HepG2 (cell line): Measurements from ENCODE around the gene DIP2C. TPM values are rescaled to one million over a fixed set of nuclear protein-coding genes. Genes with fewer than 3 reads are reported as not detected.
A peak's percentile ranks its signal among the peaks of the same experiment; 100 is the strongest.

ENCODE experiments used
- ATAC-seq: fragments of 200-7000 bp; cut with Tn5 transposase; 3 replicates; pipeline ENCODE4 v1.9.1; 2020; ENCODE audit warnings: mild to moderate bottlenecking, moderate library complexity
- BruUV-seq: library from RNA; stranded (reverse); fragments of 400-500 nt; replicated peaks from 2 replicates; lab custom pipeline; 2021; lab: Mats Ljungman, UMichigan
- CTCF ChIA-PET: fragments of 300-600 bp; formaldehyde crosslinking; extraction: SDS; loops from one replicate; lab custom pipeline; 2021; ENCODE audit warnings: low total read pairs, inconsistent platforms, low intra/inter-chr PET ratio; lab: Yijun Ruan, JAX
- POLR2A ChIA-PET: fragments of 350-600 bp; sonication (Branson Sonifier 250); formaldehyde crosslinking; loops from one replicate; lab custom pipeline; 2020; ENCODE audit warnings: antibody characterized with exemption, inconsistent platforms; lab: Yijun Ruan, JAX
- DNase-seq: peaks from one replicate; pipeline ENCODE4 v3.0.0-alpha.2; 2015; ENCODE audit warnings: low spot score
- FAIRE-seq: peaks from 3 replicates; lab custom pipeline; 2011; peaks lifted over from hg19 to GRCh38; lab: Jason Lieb, UNC
- H2AFZ ChIP-seq: one replicate; pipeline ENCODE4 v1.6.1; 2011; ENCODE audit warnings: low read length, inconsistent platforms
- H3K27ac ChIP-seq: fragments of 300-600 bp; 3 replicates; pipeline ENCODE4 v1.8.0; 2011; ENCODE audit warnings: mixed run types, mild to moderate bottlenecking, mixed read lengths, low read length, inconsistent platforms; ENCODE audit not compliant: insufficient read depth; ENCODE audit errors: extremely low read length
- H3K27me3 ChIP-seq, 2 experiments: fragments of 200-600 bp in 1 of 2; 2 replicates in 1 of 2; 3 replicates in 1 of 2; pipeline versions ENCODE4 v1.6.0 to v1.8.0; 2011; ENCODE audit warnings: low read length in 2 of 2, mild to moderate bottlenecking in 2 of 2, moderate library complexity in 2 of 2, inconsistent platforms in 1 of 2; ENCODE audit not compliant: insufficient read depth in 2 of 2, control insufficient read depth in 1 of 2
- H3K36me3 ChIP-seq, 2 experiments: fragments of 200-600 bp in 1 of 2; replicated peaks in 1 of 2; 2 replicates in 1 of 2; 3 replicates in 1 of 2; pipeline versions ENCODE4 v1.5.1 to v1.8.0; 2011; ENCODE audit warnings: low read length in 2 of 2, inconsistent platforms in 1 of 2; ENCODE audit not compliant: insufficient read depth in 2 of 2, control insufficient read depth in 1 of 2
- H3K4me1 ChIP-seq: 2 replicates; pipeline ENCODE4 v1.5.1; 2012; ENCODE audit warnings: low read length, inconsistent platforms; ENCODE audit not compliant: insufficient read depth
- H3K4me2 ChIP-seq: 2 replicates; pipeline ENCODE4 v1.6.0; 2011; ENCODE audit warnings: low read depth, low read length, inconsistent platforms
- H3K4me3 ChIP-seq, 3 experiments: fragments of 200-600 bp in 1 of 3; sonication (generic), shearing (Covaris generic) in 1 of 3; replicated peaks in 1 of 3; 2 replicates each; pipeline ENCODE4 v1.5.1; 2011 to 2016; ENCODE audit warnings: low read length in 3 of 3, inconsistent platforms in 2 of 3, low read depth in 2 of 3, mild to moderate bottlenecking in 2 of 3, control low read depth in 1 of 3, mixed read lengths in 1 of 3; ENCODE audit not compliant: insufficient read depth in 1 of 3
- H3K79me2 ChIP-seq: one replicate; pipeline ENCODE4 v1.6.1; 2011; ENCODE audit warnings: low read length, inconsistent platforms; ENCODE audit not compliant: insufficient read depth
- H3K9ac ChIP-seq: 2 replicates; pipeline ENCODE4 v1.6.0; 2011; ENCODE audit warnings: mild to moderate bottlenecking, low read depth, low read length, inconsistent platforms; ENCODE audit not compliant: insufficient read depth
- H3K9me3 ChIP-seq: 2 replicates; pipeline ENCODE4 v1.5.1; 2012; ENCODE audit warnings: mild to moderate bottlenecking, low read length
- H4K20me1 ChIP-seq: 2 replicates; pipeline ENCODE4 v1.6.0; 2011; ENCODE audit warnings: inconsistent platforms, mild to moderate bottlenecking, low read length, moderate library complexity; ENCODE audit not compliant: insufficient read depth
- FOXM1 ChIP-seq: sonication (generic); formaldehyde crosslinking; IDR thresholded peaks from 2 replicates; pipeline ENCODE4 v1.5.0; 2020; ENCODE audit warnings: missing genetic modification reagents
- GZF1 ChIP-seq: sonication (generic); formaldehyde crosslinking; IDR thresholded peaks from 2 replicates; pipeline ENCODE4 v1.5.1; 2020; ENCODE audit warnings: mild to moderate bottlenecking, missing genetic modification reagents
- JUND ChIP-seq: sonication (generic); formaldehyde crosslinking; IDR thresholded peaks from 2 replicates; pipeline ENCODE4 v1.8.0; 2022; ENCODE audit warnings: mild to moderate bottlenecking, missing genetic modification reagents
- KMT2B ChIP-seq: IDR thresholded peaks from 2 replicates; pipeline ENCODE4 v1.6.1; 2016; ENCODE audit warnings: missing genetic modification reagents, missing compliant biosample characterization
- NR2C2 ChIP-seq: sonication (generic); formaldehyde crosslinking; IDR thresholded peaks from 2 replicates; pipeline ENCODE4 v1.4.0; 2020; ENCODE audit warnings: missing genetic modification reagents, mild to moderate bottlenecking, moderate library complexity, borderline replicate concordance
- PCBP2 ChIP-seq: fragments of 200-400 bp; formaldehyde crosslinking; optimal IDR thresholded peaks from 2 replicates; pipeline ENCODE3; 2018; ENCODE audit warnings: low read length, low read depth; ENCODE audit not compliant: poor library complexity, severe bottlenecking
- SMARCE1 ChIP-seq: fragments of 450-650 bp; IDR thresholded peaks from 2 replicates; pipeline ENCODE4 v1.6.1; 2017; ENCODE audit warnings: borderline replicate concordance
- ZFP90 ChIP-seq: sonication (generic); formaldehyde crosslinking; IDR thresholded peaks from 2 replicates; pipeline ENCODE4 v1.8.0; 2022; ENCODE audit warnings: missing genetic modification reagents, mild to moderate bottlenecking, inconsistent platforms, borderline replicate concordance
- ZNF431 ChIP-seq: sonication (generic); formaldehyde crosslinking; IDR thresholded peaks from 2 replicates; pipeline ENCODE4 v1.9.0; 2022; ENCODE audit warnings: missing genetic modification reagents, low read depth, mild to moderate bottlenecking, borderline replicate concordance
- ZNF547 ChIP-seq: sonication (generic); formaldehyde crosslinking; IDR thresholded peaks from 2 replicates; pipeline ENCODE4 v1.5.1; 2020; ENCODE audit warnings: mild to moderate bottlenecking, missing genetic modification reagents
- WGBS: methylation state at CpG from one replicate; pipeline ENCODE4 v1.1.6; 2017; ENCODE audit warnings: low lambda C conversion rate; 5-methylcytosine and 5-hydroxymethylcytosine counted together
- in situ Hi-C: cut with HindIII; loops from 2 replicates; pipeline ENCODE4 v1.10.0; 2017; ENCODE audit warnings: low pct_unique_long_range_greater_than_20kb; ENCODE audit not compliant: extremely low pct_ligation_motif_present
- intact Hi-C: fragments of 100-400 bp; cut with micrococcal nuclease; formaldehyde crosslinking; loops from one replicate; pipeline ENCODE4 v1.10.0; 2022; ENCODE audit not compliant: unreplicated experiment
- polyA plus RNA-seq, 8 experiments: library from polyadenylated mRNA; depleted of rRNA in 3 of 8; stranded (reverse) in 7 of 8; unstranded in 1 of 8; fragments of >200 nt; fragmentation: Illumina TruSeq in 4 of 8; extraction: Trizol in 4 of 8; gene quantifications; 2 replicates each; pipeline versions ENCODE4 v1.2.1 to v1.2.3, GENCODE V29; 2011 to 2016; ENCODE audit warnings: low read depth in 4 of 8, missing spikeins in 1 of 8, mixed read lengths in 1 of 8; ENCODE audit not compliant: insufficient read depth in 1 of 8
- total RNA-seq, 5 experiments: library from RNA; depleted of rRNA; stranded (reverse); fragments of >200 nt; fragmentation: Illumina TruSeq; extraction: Trizol; gene quantifications; 2 replicates each; pipeline ENCODE4 v1.2.3, GENCODE V29; 2016; ENCODE audit warnings: low read depth in 1 of 5
- TF ChIP-seq, protein P1 (sequence below): fragments of 450-650 bp; IDR thresholded peaks from 2 replicates; pipeline ENCODE4 v1.6.1; 2016
- TF ChIP-seq, protein P2 (sequence below): sonication (generic); formaldehyde crosslinking; IDR thresholded peaks from 2 replicates; pipeline ENCODE4 v1.4.0; 2020; ENCODE audit warnings: missing genetic modification reagents
- TF ChIP-seq, protein P3 (sequence below): sonication (generic); formaldehyde crosslinking; IDR thresholded peaks from 2 replicates; pipeline ENCODE4 v1.8.1; 2022; ENCODE audit warnings: mild to moderate bottlenecking, missing genetic modification reagents
- TF ChIP-seq, protein P4 (sequence below): sonication (generic); formaldehyde crosslinking; IDR thresholded peaks from 2 replicates; pipeline ENCODE4 v1.8.1; 2023; ENCODE audit warnings: mild to moderate bottlenecking, inconsistent platforms, moderate library complexity, missing genetic modification reagents, borderline replicate concordance

DIP2C gene
- total and polyA plus RNA-seq, 2 of the 13 experiments (the other 11 are each of a cell fraction or from before 2014, with no cell fraction given) = 2.2 to 2.7 TPM

DNA sequence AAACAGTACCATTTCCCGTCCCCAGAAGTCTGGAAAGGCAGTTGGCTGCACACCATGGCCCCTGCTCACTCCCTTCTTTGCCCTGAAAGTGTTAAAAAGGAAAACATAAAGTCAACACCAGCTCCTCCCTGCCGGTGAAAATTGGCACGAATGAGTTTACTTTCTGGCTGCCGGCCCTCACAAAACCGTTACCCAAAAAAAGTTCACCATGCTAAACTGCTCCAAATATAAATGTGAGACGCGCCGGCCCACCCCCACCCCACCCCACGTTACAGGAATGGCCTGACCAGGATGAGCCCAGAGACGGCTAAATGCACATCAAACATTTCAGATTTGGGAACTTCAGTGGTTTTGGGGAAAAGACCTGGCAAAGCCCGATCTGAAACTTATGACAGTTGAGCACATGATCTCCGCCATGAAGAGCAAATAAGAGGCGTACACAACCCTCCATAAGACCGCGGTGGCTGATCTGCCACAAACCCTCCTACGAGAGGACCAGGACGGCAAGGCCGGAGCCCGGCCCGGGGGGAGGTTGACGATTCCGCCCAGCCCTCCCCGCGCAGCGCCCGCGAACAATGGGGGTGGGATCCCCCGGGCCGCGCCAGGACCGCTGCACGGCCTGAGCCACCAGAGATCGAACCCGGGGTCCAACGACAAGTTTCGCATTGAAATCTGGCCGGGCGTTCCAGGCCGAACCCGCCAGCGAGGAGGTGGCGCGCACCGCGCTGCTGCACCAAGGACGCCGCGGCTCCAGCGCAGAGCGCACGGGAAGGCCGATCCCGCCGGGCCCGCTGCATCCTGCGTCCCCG is 952 bp downstream of the DIP2C start:
- 7% methylated on average over 14 of the region's 57 CpGs for WGBS
- CTCF ChIA-PET = no interaction called here
- no peak for TF ChIP-seq SMARCE1
- TF ChIP-seq, protein P1, sequence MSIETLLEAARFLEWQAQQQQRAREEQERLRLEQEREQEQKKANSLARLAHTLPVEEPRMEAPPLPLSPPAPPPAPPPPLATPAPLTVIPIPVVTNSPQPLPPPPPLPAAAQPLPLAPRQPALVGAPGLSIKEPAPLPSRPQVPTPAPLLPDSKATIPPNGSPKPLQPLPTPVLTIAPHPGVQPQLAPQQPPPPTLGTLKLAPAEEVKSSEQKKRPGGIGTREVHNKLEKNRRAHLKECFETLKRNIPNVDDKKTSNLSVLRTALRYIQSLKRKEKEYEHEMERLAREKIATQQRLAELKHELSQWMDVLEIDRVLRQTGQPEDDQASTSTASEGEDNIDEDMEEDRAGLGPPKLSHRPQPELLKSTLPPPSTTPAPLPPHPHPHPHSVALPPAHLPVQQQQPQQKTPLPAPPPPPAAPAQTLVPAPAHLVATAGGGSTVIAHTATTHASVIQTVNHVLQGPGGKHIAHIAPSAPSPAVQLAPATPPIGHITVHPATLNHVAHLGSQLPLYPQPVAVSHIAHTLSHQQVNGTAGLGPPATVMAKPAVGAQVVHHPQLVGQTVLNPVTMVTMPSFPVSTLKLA = no peak
- TF ChIP-seq, protein P2, sequence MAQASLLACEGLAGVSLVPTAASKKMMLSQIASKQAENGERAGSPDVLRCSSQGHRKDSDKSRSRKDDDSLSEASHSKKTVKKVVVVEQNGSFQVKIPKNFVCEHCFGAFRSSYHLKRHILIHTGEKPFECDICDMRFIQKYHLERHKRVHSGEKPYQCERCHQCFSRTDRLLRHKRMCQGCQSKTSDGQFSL (CRISPR knock-in tag) = 0 out of 2 replicates have a peak, but pooled peaks have one; percentile 20
- TF ChIP-seq ZNF431 = no peak
- no peak for TF ChIP-seq PCBP2
- no peak for TF ChIP-seq GZF1 (CRISPR knock-in tag)
- TF ChIP-seq JUND (CRISPR knock-in tag) = 0 out of 2 replicates have a peak, but pooled peaks have one; percentile 20
- TF ChIP-seq ZFP90 (CRISPR knock-in tag) = peak; percentile 50; the same call in 1 of the 2 replicates
- no peak for TF ChIP-seq FOXM1 (CRISPR knock-in tag)
- no peak for TF ChIP-seq NR2C2 (CRISPR knock-in tag)
- TF ChIP-seq, protein P3, sequence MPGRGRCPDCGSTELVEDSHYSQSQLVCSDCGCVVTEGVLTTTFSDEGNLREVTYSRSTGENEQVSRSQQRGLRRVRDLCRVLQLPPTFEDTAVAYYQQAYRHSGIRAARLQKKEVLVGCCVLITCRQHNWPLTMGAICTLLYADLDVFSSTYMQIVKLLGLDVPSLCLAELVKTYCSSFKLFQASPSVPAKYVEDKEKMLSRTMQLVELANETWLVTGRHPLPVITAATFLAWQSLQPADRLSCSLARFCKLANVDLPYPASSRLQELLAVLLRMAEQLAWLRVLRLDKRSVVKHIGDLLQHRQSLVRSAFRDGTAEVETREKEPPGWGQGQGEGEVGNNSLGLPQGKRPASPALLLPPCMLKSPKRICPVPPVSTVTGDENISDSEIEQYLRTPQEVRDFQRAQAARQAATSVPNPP (CRISPR knock-in tag) = no peak
- no peak for TF ChIP-seq KMT2B (CRISPR knock-in tag)
- no peak for TF ChIP-seq ZNF547
- TF ChIP-seq, protein P4, sequence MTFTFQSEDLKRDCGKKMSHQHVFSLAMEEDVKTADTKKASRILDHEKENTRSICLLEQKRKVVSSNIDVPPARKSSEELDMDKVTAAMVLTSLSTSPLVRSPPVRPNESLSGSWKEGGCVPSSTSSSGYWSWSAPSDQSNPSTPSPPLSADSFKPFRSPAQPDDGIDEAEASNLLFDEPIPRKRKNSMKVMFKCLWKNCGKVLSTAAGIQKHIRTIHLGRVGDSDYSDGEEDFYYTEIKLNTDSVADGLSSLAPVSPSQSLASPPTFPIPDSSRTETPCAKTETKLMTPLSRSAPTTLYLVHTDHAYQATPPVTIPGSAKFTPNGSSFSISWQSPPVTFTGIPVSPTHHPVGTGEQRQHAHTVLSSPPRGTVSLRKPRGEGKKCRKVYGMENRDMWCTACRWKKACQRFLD (CRISPR knock-in tag) = no peak

More for the DNA sequence above, 952 bp downstream of the DIP2C start:
- H3K27me3 ChIP-seq = peaks cover 0 to 17% of the 10 kb centered on the region in 2 experiments; a peak in 3 of 5 replicates
- no peak overlapping the region for H2AFZ ChIP-seq
- H4K20me1 ChIP-seq = peaks cover 7% of the 10 kb centered on the region; the same call in 1 of the 2 replicates
- peak overlapping the region; percentile 54 for H3K27ac ChIP-seq
- POLR2A ChIA-PET = no interaction called here
- H3K4me2 ChIP-seq = peak overlapping the region; percentile 84
- no peaks in the 10 kb centered on the region for H3K36me3 ChIP-seq
- ATAC-seq (peak; percentile 71), DNase-seq (no peak), FAIRE-seq (no peak)
- BruUV-seq = no TSS peak
- in situ Hi-C loops = no loop called here
- peak overlapping the region; percentile 80 to 86 (median 86) for H3K4me3 ChIP-seq
- H3K9me3 ChIP-seq = no peaks in the 10 kb centered on the region
- intact Hi-C loops = loop anchor here (5.0 kb wide), 1 partner anchor 99 kb away; no protein-coding TSS in a partner anchor
- H3K4me1 ChIP-seq = peaks cover 29% of the 10 kb centered on the region
- H3K9ac ChIP-seq = peak overlapping the region; percentile 78
- H3K79me2 ChIP-seq = peaks cover 12% of the 10 kb centered on the region
